Measurements from ENCODE around the gene YPEL2. TPM values are rescaled to one million over a fixed set of nuclear protein-coding genes. Genes with fewer than 3 reads are reported as not detected.

The YPEL2 gene
- polyA plus RNA-seq, 3 donors = 21.5 to 63.1 (median 25.1) TPM

GRCh38 chr17:59370593-59371299 lies 39.3 kb downstream of the YPEL2 start:
- 80% methylated on average over 7 of the region's 10 CpGs for WGBS (ENCODE audit: insufficient coverage)
- Mint-ChIP-seq H3K9me3 (no peaks in the 10 kb centered on the region), H3K4me1 (peaks cover 89% of the 10 kb centered on the region), H3K36me3 (peaks cover 28 to 33% of the 10 kb centered on the region in 2 donors), H3K4me3 (no peak overlapping the region), H3K27ac (peak overlapping the region; percentile 94 to 99 (median 97)), H3K27me3 (ENCODE audit: low read depth in 3 of 3) (no peaks in the 10 kb centered on the region)
- intact Hi-C loops (cut with micrococcal nuclease) = loop anchor here in 1 of 2 donors (5.0 kb wide), 2 partner anchors 38 to 67 kb away; partner anchors contain the start of gene YPEL2
- Histone ChIP-seq H3K9me3 (replicated peaks in 1 of 2; ENCODE audit: control insufficient read depth in 1 of 2, insufficient read depth in 1 of 2, low read length in 2 of 2) (no peaks in the 10 kb centered on the region), H3K36me3 (replicated peaks in 1 of 2; ENCODE audit: control insufficient read depth in 1 of 2, insufficient read depth in 2 of 2, low read length in 2 of 2) (no peaks in the 10 kb centered on the region), H4K20me1 (ENCODE audit: insufficient read depth, low read length) (peaks cover 57% of the 10 kb centered on the region), H3K4me2 (replicated peaks; ENCODE audit: extremely low read depth, low read length, poor library complexity, severe bottlenecking) (peak overlapping the region; percentile 66), H3K4me1 (ENCODE audit: control insufficient read depth in 1 of 2, insufficient read depth in 2 of 2, low read length in 2 of 2) (peaks cover 71 to 89% of the 10 kb centered on the region in 2 donors), H2AFZ (ENCODE audit: insufficient read depth, low read depth, low read length, poor library complexity, severe bottlenecking) (no peak overlapping the region), H3K27ac (ENCODE audit: low read depth in 1 of 2, low read length in 2 of 2) (peak overlapping the region; percentile 85 to 95), H3K4me3 (replicated peaks in 1 of 3; ENCODE audit: low read depth in 2 of 3, low read length in 3 of 3) (peak overlapping the region in 1 of 3 experiments; percentile 45), H3K9ac (ENCODE audit: insufficient read depth, low read length, poor library complexity, severe bottlenecking) (peak overlapping the region; percentile 28), H3K79me2 (ENCODE audit: insufficient read depth, low read length) (peaks cover 78% of the 10 kb centered on the region), H3K27me3 (ENCODE audit: control insufficient read depth in 2 of 2, insufficient read depth in 2 of 2, low read length in 2 of 2) (no peaks in the 10 kb centered on the region)
- TF ChIP-seq CTCF (IDR thresholded peaks at IDR 0.05) = no peak
- DNase-seq = peak in 1 of 3 donors; percentile 30

GRCh38 chr17:59371416-59372100 lies 40.1 kb downstream of the YPEL2 start:
- no peak for DNase-seq
- Histone ChIP-seq H3K4me3 (replicated peaks in 1 of 3; ENCODE audit: low read depth in 2 of 3, low read length in 3 of 3) (peak overlapping the region in 1 of 3 experiments; percentile 45), H3K27ac (ENCODE audit: low read depth in 1 of 2, low read length in 2 of 2) (peak overlapping the region; percentile 85 to 95), H2AFZ (ENCODE audit: insufficient read depth, low read depth, low read length, poor library complexity, severe bottlenecking) (no peak overlapping the region), H3K4me2 (replicated peaks; ENCODE audit: extremely low read depth, low read length, poor library complexity, severe bottlenecking) (peak overlapping the region; percentile 66), H3K36me3 (replicated peaks in 1 of 2; ENCODE audit: control insufficient read depth in 1 of 2, insufficient read depth in 2 of 2, low read length in 2 of 2) (no peaks in the 10 kb centered on the region), H3K27me3 (ENCODE audit: control insufficient read depth in 2 of 2, insufficient read depth in 2 of 2, low read length in 2 of 2) (no peaks in the 10 kb centered on the region), H4K20me1 (ENCODE audit: insufficient read depth, low read length) (peaks cover 56% of the 10 kb centered on the region), H3K79me2 (ENCODE audit: insufficient read depth, low read length) (peaks cover 78% of the 10 kb centered on the region), H3K4me1 (ENCODE audit: control insufficient read depth in 1 of 2, insufficient read depth in 2 of 2, low read length in 2 of 2) (peaks cover 70 to 87% of the 10 kb centered on the region in 2 donors), H3K9ac (ENCODE audit: insufficient read depth, low read length, poor library complexity, severe bottlenecking) (peak overlapping the region; percentile 28), H3K9me3 (replicated peaks in 1 of 2; ENCODE audit: control insufficient read depth in 1 of 2, insufficient read depth in 1 of 2, low read length in 2 of 2) (no peaks in the 10 kb centered on the region)
- peaks cover 0 to 4% (median 0%) of the 10 kb centered on the region in 3 donors for H3K27me3 Mint-ChIP-seq (ENCODE audit: low read depth in 3 of 3)
- H3K4me3 Mint-ChIP-seq = peak overlapping the region; percentile 31 to 76
- intact Hi-C loops (cut with micrococcal nuclease) = loop anchor here in 1 of 2 donors (5.0 kb wide), 2 partner anchors 39 to 66 kb away; partner anchors contain the start of gene YPEL2
- 100% methylated on average over 2 of the region's 5 CpGs for WGBS (ENCODE audit: insufficient coverage)
- H3K4me1 Mint-ChIP-seq = peaks cover 89% of the 10 kb centered on the region
- H3K36me3 Mint-ChIP-seq = peaks cover 25 to 33% of the 10 kb centered on the region in 2 donors
- TF ChIP-seq CTCF (IDR thresholded peaks at IDR 0.05) = no peak
- no peaks in the 10 kb centered on the region for H3K9me3 Mint-ChIP-seq
- H3K27ac Mint-ChIP-seq = peak overlapping the region; percentile 94 to 99 (median 97)

Measured in CD14-positive monocyte (primary cell).